Karpas-422 (cell line): ENCODE data around the gene KCTD13. TPM values are rescaled to one million over a fixed set of nuclear protein-coding genes. Genes with fewer than 3 reads are reported as not detected.

Source experiments
- DNase-seq: peaks from one replicate; pipeline ENCODE4 v3.0.0-alpha.2; 2015
- H2AFZ ChIP-seq: fragments of 200-600 bp; sonication (generic); 2 replicates; pipeline ENCODE4 v1.6.1; 2014; ENCODE audit warnings: antibody characterized with exemption, low read length, mixed read lengths
- H3K27ac ChIP-seq: fragments of 200-600 bp; sonication (generic); 2 replicates; pipeline ENCODE4 v1.5.1; 2014; ENCODE audit warnings: mild to moderate bottlenecking, low read length, moderate library complexity
- H3K27me3 ChIP-seq: fragments of 200-600 bp; sonication (generic); 2 replicates; pipeline ENCODE4 v1.6.1; 2014; ENCODE audit warnings: low read length, mixed read lengths
- H3K36me3 ChIP-seq: fragments of 200-600 bp; sonication (generic); 2 replicates; pipeline ENCODE4 v1.6.1; 2014; ENCODE audit warnings: low read length, mixed read lengths; ENCODE audit not compliant: insufficient read depth
- H3K4me1 ChIP-seq: fragments of 200-600 bp; sonication (generic); 2 replicates; pipeline ENCODE4 v1.6.1; 2014; ENCODE audit warnings: mild to moderate bottlenecking, low read length, mixed read lengths
- H3K4me2 ChIP-seq: fragments of 200-600 bp; sonication (generic); 2 replicates; pipeline ENCODE4 v1.6.1; 2014; ENCODE audit warnings: low read length, low read depth, mild to moderate bottlenecking; ENCODE audit not compliant: poor library complexity, severe bottlenecking
- H3K4me3 ChIP-seq: fragments of 200-600 bp; sonication (generic); 2 replicates; pipeline ENCODE4 v1.5.1; 2014; ENCODE audit warnings: mild to moderate bottlenecking, antibody characterized with exemption, low read length, mixed read lengths
- H3K79me2 ChIP-seq: fragments of 200-600 bp; sonication (generic); 2 replicates; pipeline ENCODE4 v1.6.1; 2014; ENCODE audit warnings: mild to moderate bottlenecking, low read length, mixed read lengths
- H3K9ac ChIP-seq: fragments of 200-600 bp; sonication (generic); 2 replicates; pipeline ENCODE4 v1.6.0; 2014; ENCODE audit warnings: low read length
- H3K9me2 ChIP-seq: fragments of 200-600 bp; sonication (generic), shearing (Covaris generic); replicated peaks from 2 replicates; pipeline ENCODE4 v1.6.0; 2014; ENCODE audit warnings: mild to moderate bottlenecking, low read length, moderate library complexity; ENCODE audit not compliant: insufficient read depth
- H3K9me3 ChIP-seq: fragments of 300-700, 200-600 bp; sonication (generic); 2 replicates; pipeline ENCODE4 v1.6.1; 2014; ENCODE audit warnings: low read length, mixed read lengths
- H4K20me1 ChIP-seq: fragments of 200-600 bp; sonication (generic); 2 replicates; pipeline ENCODE4 v1.6.1; 2014; ENCODE audit warnings: mild to moderate bottlenecking, antibody characterized with exemption, low read length, low read depth; ENCODE audit not compliant: insufficient read depth
- total RNA-seq: library from RNA; depleted of rRNA; stranded (reverse); fragments of >200 nt; shearing (Covaris generic); gene quantifications from 2 replicates; pipeline ENCODE4 v1.2.3, GENCODE V29; 2014; ENCODE audit warnings: low replicate concordance; rRNA removed

KCTD13 gene
- total RNA-seq, 1 experiment from 2014 or later: 14.2 TPM

GRCh38 chr16:29860218-29860617, 65.8 kb downstream of the KCTD13 start:
- Histone ChIP-seq H3K79me2 (peaks cover 9% of the 10 kb centered on the region), H3K9me2 (no peaks in the 10 kb centered on the region), H3K27ac (no peak overlapping the region), H3K9me3 (no peaks in the 10 kb centered on the region), H3K9ac (no peak overlapping the region), H2AFZ (no peak overlapping the region), H3K4me1 (peaks cover 12% of the 10 kb centered on the region), H3K27me3 (no peaks in the 10 kb centered on the region), H3K36me3 (no peaks in the 10 kb centered on the region), H3K4me2 (no peak overlapping the region), H4K20me1 (no peaks in the 10 kb centered on the region), H3K4me3 (no peak overlapping the region)
- DNase-seq: no peak

GRCh38 chr16:29858974-29859373, 67.1 kb downstream of the KCTD13 start:
- H3K27me3 ChIP-seq: no peaks in the 10 kb centered on the region
- H3K9me2 ChIP-seq: no peaks in the 10 kb centered on the region
- no peak overlapping the region for H3K4me2 ChIP-seq
- H3K79me2 ChIP-seq: peaks cover 9% of the 10 kb centered on the region
- no peak for DNase-seq
- no peaks in the 10 kb centered on the region for H4K20me1 ChIP-seq
- H3K36me3 ChIP-seq: no peaks in the 10 kb centered on the region
- no peak overlapping the region for H2AFZ ChIP-seq
- no peak overlapping the region for H3K4me3 ChIP-seq
- H3K27ac ChIP-seq: no peak overlapping the region
- H3K9me3 ChIP-seq: no peaks in the 10 kb centered on the region
- H3K9ac ChIP-seq: no peak overlapping the region
- H3K4me1 ChIP-seq: peaks cover 12% of the 10 kb centered on the region

GRCh38 chr16:29858149-29858849, 67.7 kb downstream of the KCTD13 start:
- no peak for DNase-seq

GRCh38 chr16:29857133-29857760, 68.8 kb downstream of the KCTD13 start:
- Histone ChIP-seq H4K20me1 (no peaks in the 10 kb centered on the region), H3K9me2 (no peaks in the 10 kb centered on the region), H3K79me2 (peaks cover 4% of the 10 kb centered on the region), H3K27me3 (no peaks in the 10 kb centered on the region), H3K9me3 (no peaks in the 10 kb centered on the region), H3K4me2 (no peak overlapping the region), H3K36me3 (no peaks in the 10 kb centered on the region), H2AFZ (no peak overlapping the region), H3K4me3 (no peak overlapping the region), H3K27ac (no peak overlapping the region), H3K4me1 (peaks cover 8% of the 10 kb centered on the region), H3K9ac (no peak overlapping the region)
- no peak for DNase-seq

More at GRCh38 chr16:29858149-29858849, 67.7 kb downstream of the KCTD13 start:
- Histone ChIP-seq H2AFZ (no peak overlapping the region), H3K4me3 (no peak overlapping the region), H3K9ac (no peak overlapping the region), H3K79me2 (peaks cover 9% of the 10 kb centered on the region), H3K27me3 (no peaks in the 10 kb centered on the region), H3K4me2 (no peak overlapping the region), H3K4me1 (peaks cover 8% of the 10 kb centered on the region), H4K20me1 (no peaks in the 10 kb centered on the region), H3K9me2 (no peaks in the 10 kb centered on the region), H3K9me3 (no peaks in the 10 kb centered on the region), H3K36me3 (no peaks in the 10 kb centered on the region), H3K27ac (no peak overlapping the region)

Other genes starting within 250 kb of the KCTD13 start
- 39.6 and 45.8 TPM in 2 replicates for gene QPRT, start 247.0 kb downstream of the KCTD13 start, total RNA-seq
- 0.86 and 2.5 TPM in 2 replicates for gene C16orf54, start 180.2 kb downstream of the KCTD13 start, total RNA-seq
- not detected in 2 replicates for gene ZG16, start 148.0 kb downstream of the KCTD13 start, total RNA-seq
- gene KIF22, start 135.5 kb downstream of the KCTD13 start, total RNA-seq: 75.4 and 105 TPM in 2 replicates
- 118 and 320 TPM in 2 replicates for gene MAZ, start 119.7 kb downstream of the KCTD13 start, total RNA-seq
- gene PRRT2, start 114.0 kb downstream of the KCTD13 start, total RNA-seq: 0.87 and 3.5 TPM in 2 replicates
- 25.4 and 69.2 TPM in 2 replicates for gene PAGR1, start 110.1 kb downstream of the KCTD13 start, total RNA-seq
- gene MVP, start 105.8 kb downstream of the KCTD13 start, total RNA-seq: 7.8 and 25.7 TPM in 2 replicates
- 48.1 and 57.4 TPM in 2 replicates for gene CDIPT, start 63.0 kb downstream of the KCTD13 start, total RNA-seq
- 0.04 TPM in 1 of 2 replicates, not detected in the other for gene SEZ6L2, start 26.7 kb downstream of the KCTD13 start, total RNA-seq
- 0.19 and 2.2 TPM in 2 replicates for gene ASPHD1, start 25.7 kb downstream of the KCTD13 start, total RNA-seq
- 120 and 128 TPM in 2 replicates for gene TMEM219, start 35.9 kb upstream of the KCTD13 start, total RNA-seq
- gene TAOK2, start 47.6 kb upstream of the KCTD13 start, total RNA-seq: 21.5 and 30.7 TPM in 2 replicates
- gene HIRIP3, start 69.4 kb upstream of the KCTD13 start, total RNA-seq: 9.6 and 22.1 TPM in 2 replicates
- 67.7 and 94.0 TPM in 2 replicates for gene INO80E, start 70.0 kb upstream of the KCTD13 start, total RNA-seq
- not detected in 2 replicates for gene DOC2A, start 84.8 kb upstream of the KCTD13 start, total RNA-seq
- gene C16orf92, start 97.0 kb upstream of the KCTD13 start, total RNA-seq: not detected in 2 replicates
- 1.0 TPM in 1 of 2 replicates, not detected in the other for gene TLCD3B, start 105.0 kb upstream of the KCTD13 start, total RNA-seq
- gene ALDOA, start 139.5 kb upstream of the KCTD13 start, total RNA-seq: 1,486 and 1,797 TPM in 2 replicates
- gene PPP4C, start 149.8 kb upstream of the KCTD13 start, total RNA-seq: 103 and 154 TPM in 2 replicates
- gene TBX6, start 165.7 kb upstream of the KCTD13 start, total RNA-seq: 1.8 and 2.1 TPM in 2 replicates
- 62.1 and 93.0 TPM in 2 replicates for gene YPEL3, start 170.0 kb upstream of the KCTD13 start, total RNA-seq
- gene GDPD3, start 187.3 kb upstream of the KCTD13 start, total RNA-seq: 2.1 and 3.3 TPM in 2 replicates
- 29.9 and 55.6 TPM in 2 replicates for gene MAPK3, start 197.0 kb upstream of the KCTD13 start, total RNA-seq